Measurements from ENCODE around the gene CPTP. TPM values are rescaled to one million over a fixed set of nuclear protein-coding genes. Genes with fewer than 3 reads are reported as not detected.

The CPTP gene
- total and polyA plus RNA-seq, 2 of the 13 experiments (the other 11 are each of a cell fraction or from before 2014, with no cell fraction given), result 5.5 to 9.3 TPM

DNA sequence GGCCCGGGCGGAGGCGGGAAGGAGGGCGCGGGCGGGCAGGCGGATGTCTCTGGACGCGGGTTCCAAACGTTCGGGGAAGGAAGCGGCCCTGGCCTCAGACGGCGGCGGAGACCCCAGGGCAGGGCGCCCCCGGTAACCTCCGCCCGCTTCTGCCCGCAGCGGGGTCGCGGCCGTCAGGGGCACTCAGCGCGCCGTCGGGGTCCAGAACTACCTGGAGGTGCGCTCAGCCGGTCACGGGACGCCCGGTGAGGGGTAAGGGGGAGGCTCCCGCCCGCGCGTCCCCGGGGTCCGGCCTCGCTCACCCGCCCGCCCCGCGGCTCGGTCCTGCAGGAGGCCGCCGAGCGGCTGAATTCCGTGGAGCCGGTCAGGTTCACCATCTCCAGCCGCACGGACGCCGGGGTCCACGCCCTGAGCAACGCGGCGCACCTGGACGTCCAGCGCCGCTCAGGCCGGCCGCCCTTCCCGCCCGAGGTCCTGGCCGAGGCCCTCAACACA lies 15.8 kb upstream of the CPTP start (continued):
- no peak for TF ChIP-seq RERE (CRISPR knock-in tag; IDR thresholded peaks at IDR 0.05; ENCODE audit: low read depth)
- peak; percentile 34; the same call in 1 of the 2 replicates for TF ChIP-seq PAX8 (CRISPR knock-in tag; IDR thresholded peaks at IDR 0.05; ENCODE audit: borderline replicate concordance)
- TF ChIP-seq, protein P1, sequence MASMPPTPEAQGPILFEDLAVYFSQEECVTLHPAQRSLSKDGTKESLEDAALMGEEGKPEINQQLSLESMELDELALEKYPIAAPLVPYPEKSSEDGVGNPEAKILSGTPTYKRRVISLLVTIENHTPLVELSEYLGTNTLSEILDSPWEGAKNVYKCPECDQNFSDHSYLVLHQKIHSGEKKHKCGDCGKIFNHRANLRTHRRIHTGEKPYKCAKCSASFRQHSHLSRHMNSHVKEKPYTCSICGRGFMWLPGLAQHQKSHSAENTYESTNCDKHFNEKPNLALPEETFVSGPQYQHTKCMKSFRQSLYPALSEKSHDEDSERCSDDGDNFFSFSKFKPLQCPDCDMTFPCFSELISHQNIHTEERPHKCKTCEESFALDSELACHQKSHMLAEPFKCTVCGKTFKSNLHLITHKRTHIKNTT (CRISPR knock-in tag; IDR thresholded peaks at IDR 0.05), result no peak
- TF ChIP-seq TFE3 (CRISPR knock-in tag; IDR thresholded peaks at IDR 0.05), result no peak
- no peak for TF ChIP-seq MTA3 (CRISPR knock-in tag; IDR thresholded peaks at IDR 0.05)
- 0 out of 2 replicates have a peak, but pooled peaks have one; percentile 26 for TF ChIP-seq NCOA1 (CRISPR knock-in tag; IDR thresholded peaks at IDR 0.05)
- TF ChIP-seq, protein P2, sequence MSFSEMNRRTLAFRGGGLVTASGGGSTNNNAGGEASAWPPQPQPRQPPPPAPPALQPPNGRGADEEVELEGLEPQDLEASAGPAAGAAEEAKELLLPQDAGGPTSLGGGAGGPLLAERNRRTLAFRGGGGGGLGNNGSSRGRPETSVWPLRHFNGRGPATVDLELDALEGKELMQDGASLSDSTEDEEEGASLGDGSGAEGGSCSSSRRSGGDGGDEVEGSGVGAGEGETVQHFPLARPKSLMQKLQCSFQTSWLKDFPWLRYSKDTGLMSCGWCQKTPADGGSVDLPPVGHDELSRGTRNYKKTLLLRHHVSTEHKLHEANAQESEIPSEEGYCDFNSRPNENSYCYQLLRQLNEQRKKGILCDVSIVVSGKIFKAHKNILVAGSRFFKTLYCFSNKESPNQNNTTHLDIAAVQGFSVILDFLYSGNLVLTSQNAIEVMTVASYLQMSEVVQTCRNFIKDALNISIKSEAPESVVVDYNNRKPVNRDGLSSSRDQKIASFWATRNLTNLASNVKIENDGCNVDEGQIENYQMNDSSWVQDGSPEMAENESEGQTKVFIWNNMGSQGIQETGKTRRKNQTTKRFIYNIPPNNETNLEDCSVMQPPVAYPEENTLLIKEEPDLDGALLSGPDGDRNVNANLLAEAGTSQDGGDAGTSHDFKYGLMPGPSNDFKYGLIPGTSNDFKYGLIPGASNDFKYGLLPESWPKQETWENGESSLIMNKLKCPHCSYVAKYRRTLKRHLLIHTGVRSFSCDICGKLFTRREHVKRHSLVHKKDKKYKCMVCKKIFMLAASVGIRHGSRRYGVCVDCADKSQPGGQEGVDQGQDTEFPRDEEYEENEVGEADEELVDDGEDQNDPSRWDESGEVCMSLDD (CRISPR knock-in tag; IDR thresholded peaks at IDR 0.05; ENCODE audit: borderline replicate concordance), result no peak
- peak; percentile 34; the same call in 1 of the 2 replicates for TF ChIP-seq SRY (CRISPR knock-in tag; IDR thresholded peaks at IDR 0.05)
- TF ChIP-seq NBN (conservative IDR thresholded peaks at IDR 0.05), result no peak
- no peak for TF ChIP-seq TAF15 (IDR thresholded peaks at IDR 0.05; ENCODE audit: low read depth, low read length, poor library complexity, severe bottlenecking)
- TF ChIP-seq POLR2AphosphoS2 (IDR thresholded peaks at IDR 0.05; ENCODE audit: low read depth, low read length), result no peak
- TF ChIP-seq RARA (CRISPR knock-in tag; IDR thresholded peaks at IDR 0.05), result 0 out of 2 replicates have a peak, but pooled peaks have one; percentile 3
- TF ChIP-seq KDM2A (CRISPR knock-in tag; IDR thresholded peaks at IDR 0.05; ENCODE audit: borderline replicate concordance, low read depth), result no peak
- no peak for TF ChIP-seq ZNF549 (CRISPR knock-in tag; IDR thresholded peaks at IDR 0.05)
- no peak for TF ChIP-seq ZBTB39 (CRISPR knock-in tag; IDR thresholded peaks at IDR 0.05)
- no peak for TF ChIP-seq RBM22 (optimal IDR thresholded peaks at IDR 0.05; ENCODE audit: low read length)
- 0 out of 2 replicates have a peak, but pooled peaks have one; percentile 17 for TF ChIP-seq HES4 (CRISPR knock-in tag; IDR thresholded peaks at IDR 0.05; ENCODE audit: borderline replicate concordance)
